ENCODE data around the gene MT3. TPM values are rescaled to one million over a fixed set of nuclear protein-coding genes. Genes with fewer than 3 reads are reported as not detected.

Gene MT3
- total RNA-seq, 4 donors from 2014 or later = not detected

- Histone ChIP-seq H3K4me1 (peaks cover 9 to 10% of the 10 kb centered on the region in 2 donors), H3K27ac (no peak overlapping the region), H3K27me3 (no peaks in the 10 kb centered on the region), H3K9me3 (no peaks in the 10 kb centered on the region), H3K4me3 (no peak overlapping the region), H3K36me3 (no peaks in the 10 kb centered on the region)
- in situ Hi-C loops (cut with MboI; ENCODE audit: low sequenced_read_pairs in 4 of 4) (no loop called here), intact Hi-C loops (cut with DNase I; ENCODE audit: low total_unique reads) (no loop called here)
- TF ChIP-seq CTCF (IDR thresholded peaks at IDR 0.05 in 4 of 5, conservative IDR thresholded peaks at IDR 0.05 in 1 of 5) (no peak), POLR2A (IDR thresholded peaks at IDR 0.05) (no peak)
- no peak for ATAC-seq
- DNase-seq = no peak
These were observed 34.9 kb upstream of the MT3 start for GRCh38 chr16:56554441-56554840.

GRCh38 chr16:56558024-56558747, 31.1 kb upstream of the MT3 start:
- Histone ChIP-seq H3K27ac (no peak overlapping the region), H3K9me3 (no peaks in the 10 kb centered on the region), H3K4me1 (no peaks in the 10 kb centered on the region), H3K36me3 (no peaks in the 10 kb centered on the region), H3K27me3 (no peaks in the 10 kb centered on the region), H3K4me3 (no peak overlapping the region)
- ATAC-seq (no peak), DNase-seq (no peak)
- TF ChIP-seq POLR2A (IDR thresholded peaks at IDR 0.05) (no peak), CTCF (IDR thresholded peaks at IDR 0.05 in 4 of 5, conservative IDR thresholded peaks at IDR 0.05 in 1 of 5) (no peak)
- intact Hi-C loops (cut with DNase I; ENCODE audit: low total_unique reads) (no loop called here), in situ Hi-C loops (cut with MboI; ENCODE audit: low sequenced_read_pairs in 4 of 4) (no loop called here)

GRCh38 chr16:56559109-56559508, 30.2 kb upstream of the MT3 start:
- H3K4me3 ChIP-seq = no peak overlapping the region
- intact Hi-C loops (cut with DNase I; ENCODE audit: low total_unique reads) (no loop called here), in situ Hi-C loops (cut with MboI; ENCODE audit: low sequenced_read_pairs in 4 of 4) (no loop called here)
- H3K27me3 ChIP-seq = no peaks in the 10 kb centered on the region
- H3K9me3 ChIP-seq = no peaks in the 10 kb centered on the region
- DNase-seq (no peak), ATAC-seq (no peak)
- TF ChIP-seq POLR2A (IDR thresholded peaks at IDR 0.05) (no peak), CTCF (IDR thresholded peaks at IDR 0.05 in 4 of 5, conservative IDR thresholded peaks at IDR 0.05 in 1 of 5) (no peak)
- no peak overlapping the region for H3K27ac ChIP-seq
- no peaks in the 10 kb centered on the region for H3K4me1 ChIP-seq
- no peaks in the 10 kb centered on the region for H3K36me3 ChIP-seq

GRCh38 chr16:56560447-56560846, 28.9 kb upstream of the MT3 start:
- ATAC-seq (no peak), DNase-seq (no peak)
- in situ Hi-C loops (cut with MboI; ENCODE audit: low sequenced_read_pairs in 4 of 4) (no loop called here), intact Hi-C loops (cut with DNase I; ENCODE audit: low total_unique reads) (no loop called here)
- TF ChIP-seq POLR2A (IDR thresholded peaks at IDR 0.05) (no peak), CTCF (IDR thresholded peaks at IDR 0.05 in 4 of 5, conservative IDR thresholded peaks at IDR 0.05 in 1 of 5) (no peak)
- no peak overlapping the region for H3K27ac ChIP-seq
- no peaks in the 10 kb centered on the region for H3K36me3 ChIP-seq
- H3K4me1 ChIP-seq = no peaks in the 10 kb centered on the region
- H3K27me3 ChIP-seq = no peaks in the 10 kb centered on the region
- H3K9me3 ChIP-seq = no peaks in the 10 kb centered on the region
- no peak overlapping the region for H3K4me3 ChIP-seq

- Histone ChIP-seq H3K9me3 (no peaks in the 10 kb centered on the region), H3K27me3 (no peaks in the 10 kb centered on the region), H3K36me3 (no peaks in the 10 kb centered on the region), H3K27ac (no peak overlapping the region), H3K4me1 (no peaks in the 10 kb centered on the region), H3K4me3 (no peak overlapping the region)
- in situ Hi-C loops (cut with MboI; ENCODE audit: low sequenced_read_pairs in 4 of 4) (no loop called here), intact Hi-C loops (cut with DNase I; ENCODE audit: low total_unique reads) (no loop called here)
- DNase-seq (no peak), ATAC-seq (no peak)
- TF ChIP-seq POLR2A (IDR thresholded peaks at IDR 0.05) (no peak), CTCF (IDR thresholded peaks at IDR 0.05 in 4 of 5, conservative IDR thresholded peaks at IDR 0.05 in 1 of 5) (no peak)
These were observed 28.2 kb upstream of the MT3 start for GRCh38 chr16:56561126-56561525.

Data from gastrocnemius medialis (tissue), 4 donors.